GM21717 (cell line): ENCODE measurements around the gene SLFN13.
A peak's percentile ranks its signal among the peaks of the same experiment; 100 is the strongest.
"Not testable (repeated sequence)": the region's sequence is repeated elsewhere in the genome, so short reads cannot be mapped to it uniquely, and the experiment has no call there.

Experiments used
- ATAC-seq: cut with Tn5 transposase; IDR thresholded peaks from one replicate; pipeline ENCODE4 v1.9.1; 2021; ENCODE audit warnings: mild to moderate bottlenecking, moderate library complexity; ENCODE audit not compliant: unreplicated experiment

SLFN13 gene

DNA sequence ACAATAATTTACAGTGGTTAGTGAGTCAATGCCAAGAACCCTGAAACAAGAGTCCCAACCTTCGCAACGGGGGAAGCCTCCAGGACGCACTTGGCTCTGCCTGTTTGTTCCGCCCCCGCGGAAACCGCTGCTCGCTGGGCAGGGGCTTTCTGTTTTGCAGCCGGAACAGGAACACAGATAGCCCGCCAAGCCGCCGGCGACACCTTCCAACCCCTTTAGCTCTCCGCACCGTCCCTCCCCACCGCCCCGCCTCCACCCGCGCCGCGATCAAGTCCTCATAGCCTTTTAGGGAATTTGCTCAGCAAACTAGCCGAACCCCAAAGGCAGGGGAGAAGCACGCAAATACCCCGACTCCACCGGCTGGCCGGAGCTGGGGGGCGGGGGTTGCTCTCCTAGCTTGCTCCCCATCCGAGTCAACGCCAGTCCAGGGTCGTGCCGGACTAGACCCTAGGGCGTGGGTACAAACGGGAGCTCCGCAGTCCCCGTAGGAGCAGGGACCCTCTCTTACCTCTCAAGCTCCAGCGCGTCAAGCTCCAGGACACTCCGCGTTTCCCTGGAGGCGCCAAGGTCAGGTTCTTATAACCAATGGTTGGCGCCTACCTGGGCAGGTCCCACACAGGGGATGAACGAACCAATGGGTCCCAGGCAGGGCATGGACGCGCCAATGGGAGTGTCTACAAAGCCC is at the start of gene SLFN13:
TSS of gene SLFN13 (minus strand) at position 553 of the 685 bp plus-strand sequence. CDS start 3,086 bp downstream, outside the sequence.
- peak; percentile 75 for ATAC-seq

GRCh38 chr17:35496451-35497290 is 48.1 kb upstream of the SLFN13 start:
- ATAC-seq, result no peak

DNA sequence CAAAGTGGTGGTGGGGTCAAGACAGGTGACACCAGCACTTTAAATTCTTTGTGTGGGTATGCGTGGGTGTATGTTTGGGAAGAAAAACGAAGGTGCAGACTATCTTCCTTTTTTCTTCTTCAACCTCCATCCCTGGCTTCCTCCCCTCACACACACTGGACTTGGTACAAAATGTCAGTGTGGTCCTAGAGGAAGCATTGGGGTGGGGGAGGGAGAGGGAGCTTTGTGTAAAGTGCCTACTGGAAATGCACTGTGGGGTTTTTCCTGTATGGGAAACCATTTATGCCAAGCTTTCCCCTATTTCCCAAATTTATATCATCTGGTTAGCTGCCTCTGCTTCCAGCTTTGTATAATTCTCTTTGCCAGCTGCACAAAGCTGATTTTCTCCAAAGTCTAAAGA is 44.5 kb upstream of the SLFN13 start:
- no peak for ATAC-seq

DNA sequence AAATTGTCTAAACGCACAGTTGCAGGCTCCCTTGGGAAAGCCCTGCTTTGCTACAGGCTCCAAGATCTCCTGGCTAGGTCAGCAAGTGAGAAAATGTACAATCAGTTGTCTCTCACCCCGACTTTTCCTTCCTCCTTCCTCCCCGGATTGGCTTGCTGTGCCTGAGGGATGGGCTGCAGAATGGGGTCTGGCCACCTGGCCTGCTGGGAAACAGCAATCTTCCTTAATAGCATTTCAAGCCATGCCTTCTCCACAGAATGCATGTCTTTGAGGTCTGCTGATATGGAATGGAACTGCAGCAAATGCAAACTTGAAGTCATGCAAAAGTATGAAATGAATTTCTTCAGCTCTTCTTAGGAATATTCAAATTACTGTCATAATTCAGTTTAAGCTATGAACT is 42.9 kb upstream of the SLFN13 start:
- no peak for ATAC-seq

DNA sequence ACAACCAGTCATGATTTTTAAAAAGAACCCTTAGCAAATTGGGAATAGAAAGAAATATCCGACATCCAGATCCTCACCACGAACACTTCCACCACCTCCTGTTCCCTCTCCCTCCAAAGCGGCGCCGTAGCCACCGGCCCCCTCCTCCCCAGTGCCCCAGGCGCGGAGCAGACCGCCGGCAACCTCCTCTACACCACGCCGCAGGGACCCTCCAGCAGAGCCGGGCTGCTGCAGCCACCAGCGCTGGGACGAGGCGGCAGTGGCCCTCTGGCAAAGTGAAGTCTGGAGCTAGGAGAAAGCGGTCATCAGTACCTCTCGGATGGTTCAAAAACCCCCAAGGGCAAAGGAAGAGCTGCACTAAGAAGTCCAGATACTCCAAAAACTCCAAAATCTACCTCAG is 41.4 kb upstream of the SLFN13 start:
- no peak for ATAC-seq

DNA sequence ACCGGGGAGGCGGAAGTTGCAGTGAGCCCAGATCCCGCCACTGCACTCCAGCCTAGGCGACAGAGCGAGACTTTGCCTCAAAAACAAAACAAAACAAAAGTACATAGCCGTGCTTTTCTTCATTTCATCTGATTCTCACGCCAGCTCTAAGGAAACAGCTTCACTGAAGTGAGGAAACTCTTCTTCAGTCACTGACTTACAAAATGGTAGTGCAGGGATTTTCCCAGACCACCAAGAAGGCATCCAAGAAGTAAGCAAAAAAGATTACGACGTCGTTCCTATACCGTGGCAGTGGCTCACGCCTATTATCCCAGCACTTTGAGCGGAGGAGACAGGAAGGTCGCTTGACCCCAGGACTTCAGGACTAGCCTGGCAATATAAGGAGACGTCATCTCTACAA is 40.4 kb upstream of the SLFN13 start:
- no peak for ATAC-seq

GRCh38 chr17:35486920-35487732 is 38.6 kb upstream of the SLFN13 start:
- peak; percentile 57 for ATAC-seq

DNA sequence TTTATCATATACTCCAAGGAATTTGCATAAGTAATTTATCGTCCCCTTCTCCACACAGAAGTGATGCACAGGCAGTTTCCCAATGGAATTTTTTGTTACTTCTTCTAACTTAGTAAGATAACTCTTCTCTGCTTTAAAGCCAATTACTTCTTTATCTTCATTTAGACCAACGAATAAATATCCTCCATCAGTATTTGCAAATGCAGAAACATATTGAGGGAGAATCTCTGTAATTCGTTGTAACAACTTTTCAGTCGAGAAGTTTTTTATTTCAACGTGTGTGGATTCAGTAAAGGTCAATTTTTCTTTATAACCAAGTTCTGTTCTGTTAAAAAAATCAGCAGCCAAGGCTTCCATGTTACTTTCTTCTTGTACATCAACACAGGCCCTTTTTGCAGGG is 30.7 kb upstream of the SLFN13 start:
- ATAC-seq, result no peak

GRCh38 chr17:35477248-35477647 is 28.7 kb upstream of the SLFN13 start:
- ATAC-seq, result no peak

GRCh38 chr17:35476283-35476820 is 27.8 kb upstream of the SLFN13 start:
- no peak for ATAC-seq

- ATAC-seq, result no peak
Measured at GRCh38 chr17:35468475-35468874, 19.9 kb upstream of the SLFN13 start.

DNA sequence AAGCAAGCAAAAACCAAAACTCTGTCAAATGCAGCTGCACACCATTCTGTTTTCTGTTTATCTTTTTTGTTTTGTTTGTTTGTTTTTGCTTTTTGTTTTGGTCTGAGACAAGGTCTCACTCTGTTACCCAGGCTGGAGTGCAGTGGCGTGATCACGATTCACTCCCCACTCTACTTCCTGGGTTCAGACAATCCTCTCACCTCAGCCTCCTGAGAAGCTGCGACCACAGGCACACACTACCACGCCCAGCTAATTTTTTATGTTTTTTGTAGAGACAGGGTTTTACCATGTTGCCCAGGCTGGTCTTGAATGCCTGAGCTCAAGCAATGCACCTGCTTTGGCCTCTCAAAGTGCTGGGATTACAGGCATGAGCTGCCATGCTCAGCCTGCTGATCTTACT is 19.3 kb upstream of the SLFN13 start:
- no peak for ATAC-seq

DNA sequence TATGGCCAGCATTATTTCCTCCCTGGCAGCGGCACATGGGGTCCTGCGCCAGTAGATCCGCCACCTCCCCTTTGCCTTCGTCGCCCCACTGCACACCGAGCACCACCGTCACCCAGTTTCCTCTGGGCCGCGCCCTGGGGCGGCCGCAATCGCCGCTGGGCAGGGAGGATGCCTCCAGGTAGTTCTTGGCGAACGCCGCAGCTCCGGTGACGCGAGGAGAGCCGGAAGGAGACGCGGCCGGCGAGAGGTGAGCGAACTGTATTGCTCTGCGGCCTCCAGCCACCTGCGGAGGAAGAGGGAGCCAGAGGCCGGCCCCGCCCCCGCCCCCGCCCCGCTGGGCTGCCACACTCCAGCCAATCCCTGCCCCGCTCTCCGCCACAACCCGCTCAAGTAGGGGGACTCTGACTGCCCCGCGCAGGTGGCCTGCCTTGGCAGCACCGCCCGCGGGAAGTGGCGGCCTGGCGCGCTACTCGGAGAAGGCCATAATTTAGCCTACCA is 11.8 kb upstream of the SLFN13 start:
- ATAC-seq, result peak; percentile 83

DNA sequence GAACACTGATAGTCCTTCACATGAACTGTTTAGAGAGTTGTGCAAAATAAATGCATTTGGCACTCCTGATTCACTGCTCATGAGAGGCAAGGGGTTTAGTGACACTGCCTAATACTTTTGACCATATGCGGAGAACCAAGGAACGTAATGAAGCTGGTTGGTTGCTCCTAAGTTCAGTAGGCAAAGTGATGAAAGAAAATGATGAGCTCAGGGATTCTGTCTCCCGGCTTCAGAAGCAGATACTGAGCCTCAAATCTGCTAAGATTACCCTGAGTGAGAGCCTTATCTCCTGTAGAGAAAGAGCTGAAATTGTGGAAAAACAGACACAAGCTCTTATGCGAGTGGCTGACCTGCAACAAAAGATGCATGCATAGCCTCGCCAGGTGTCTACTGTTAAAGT is 5.5 kb upstream of the SLFN13 start:
- ATAC-seq, result not testable (repeated sequence)

- ATAC-seq, result no peak
Measured at GRCh38 chr17:35453171-35453570, 4.6 kb upstream of the SLFN13 start.

GRCh38 chr17:35449371-35449931 is 885 bp upstream of the SLFN13 start:
- ATAC-seq, result no peak

GRCh38 chr17:35448899-35449227 is 297 bp upstream of the SLFN13 start:
- ATAC-seq, result peak; percentile 6

DNA sequence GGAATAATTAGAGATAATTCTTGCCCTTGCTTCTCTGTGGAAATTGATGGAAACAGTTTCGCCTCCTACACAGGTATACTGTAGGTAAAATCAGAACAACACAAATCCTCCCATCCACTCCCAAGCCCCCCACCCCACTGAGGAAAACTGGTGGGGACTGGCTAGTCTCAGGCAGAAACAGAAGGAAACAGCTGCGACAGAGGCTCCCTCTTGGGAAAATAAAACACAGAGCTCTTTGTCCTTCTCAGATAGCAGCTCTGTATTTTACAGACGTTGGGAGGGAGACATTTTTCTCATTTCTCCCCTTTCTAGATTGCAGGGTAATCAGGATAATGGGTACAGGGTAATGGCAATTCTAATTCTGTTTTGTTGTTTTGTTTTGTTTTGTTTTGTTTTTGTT is 1.1 kb downstream of the SLFN13 start:
- ATAC-seq, result no peak

DNA sequence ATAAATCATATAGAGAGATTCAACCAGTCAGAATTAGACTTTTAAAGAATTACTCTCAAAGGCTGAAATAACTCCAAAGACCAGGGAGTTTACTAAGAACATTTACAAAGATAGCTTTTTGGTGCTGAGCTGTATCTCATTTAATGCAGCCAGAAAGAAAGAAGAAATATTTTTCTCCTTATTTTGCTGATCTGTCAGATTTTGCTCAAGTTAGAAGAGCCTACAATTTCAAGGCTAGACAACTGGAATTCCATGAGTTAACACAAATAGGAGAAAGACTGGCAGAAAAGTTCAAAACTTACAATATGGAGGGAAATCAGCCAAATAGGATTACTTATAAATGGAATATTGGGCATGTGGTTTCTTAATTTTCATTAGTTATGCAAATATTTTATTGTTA is 10.1 kb downstream of the SLFN13 start:
- no peak for ATAC-seq

DNA sequence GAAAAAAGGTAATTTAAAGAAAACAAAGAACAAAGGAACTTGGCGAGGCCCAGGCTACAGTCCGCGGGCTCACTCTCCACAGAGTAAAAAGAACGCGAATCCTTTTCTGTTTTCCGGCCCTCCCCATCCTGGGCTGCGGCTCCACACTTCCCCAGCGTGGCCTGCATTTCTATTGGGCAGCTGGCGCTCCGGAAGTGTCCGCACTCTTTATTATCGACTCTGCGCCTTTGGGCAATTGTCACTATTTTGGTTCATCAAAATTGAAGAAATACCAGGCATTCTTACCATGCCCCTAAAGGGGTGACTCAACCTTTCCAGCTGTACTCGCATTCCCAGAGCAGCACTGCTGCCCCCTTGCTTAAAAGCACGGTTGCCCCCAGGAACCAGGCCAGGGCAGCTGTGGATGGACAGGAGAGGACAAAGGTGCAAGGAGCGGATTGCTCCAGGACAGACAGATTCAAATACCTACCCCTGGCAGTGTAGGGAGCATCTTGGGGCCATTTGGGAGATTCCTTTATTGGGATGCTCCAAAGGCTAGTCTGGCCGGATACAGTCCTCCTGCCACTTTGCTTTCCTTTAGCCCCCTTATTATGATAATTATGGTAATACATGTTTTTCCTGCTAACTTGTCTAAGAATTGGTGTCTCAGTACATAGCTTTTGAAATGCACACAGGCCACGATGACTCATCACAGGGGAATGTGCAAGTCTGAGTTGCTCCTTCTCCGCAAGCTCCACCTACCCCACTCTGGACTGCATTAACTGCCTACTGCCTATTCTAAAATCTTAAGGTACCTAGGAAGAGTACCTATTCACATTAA is 15.3 kb downstream of the SLFN13 start:
- no peak for ATAC-seq
